Epithelial cell of proximal tubule (primary cell): ENCODE data around the gene C15orf39. TPM values are rescaled to one million over a fixed set of nuclear protein-coding genes. Genes with fewer than 3 reads are reported as not detected.
"Not testable (repeated sequence)": the region's sequence is repeated elsewhere in the genome, so short reads cannot be mapped to it uniquely, and the experiment has no call there.

ENCODE experiments used
- DNase-seq: peaks from one replicate; pipeline ENCODE4 v3.0.0-alpha.2; 2011; ENCODE audit warnings: low read depth
- H3K4me3 ChIP-seq: 2 replicates; pipeline ENCODE4 v1.5.1; 2011; ENCODE audit warnings: low read depth, mild to moderate bottlenecking, low read length
- total RNA-seq: library from RNA; depleted of rRNA; stranded (reverse); fragments of >200 nt; gene quantifications from 2 replicates; pipeline ENCODE4 v1.2.3, GENCODE V29; 2015
- TF ChIP-seq, protein P1 (sequence below): conservative IDR thresholded peaks from 2 replicates; pipeline ENCODE4 v1.5.1; 2012; ENCODE audit warnings: low read depth, mild to moderate bottlenecking, low read length

C15orf39 gene
- total RNA-seq, 1 donor from 2014 or later, result 9.6 TPM

DNA sequence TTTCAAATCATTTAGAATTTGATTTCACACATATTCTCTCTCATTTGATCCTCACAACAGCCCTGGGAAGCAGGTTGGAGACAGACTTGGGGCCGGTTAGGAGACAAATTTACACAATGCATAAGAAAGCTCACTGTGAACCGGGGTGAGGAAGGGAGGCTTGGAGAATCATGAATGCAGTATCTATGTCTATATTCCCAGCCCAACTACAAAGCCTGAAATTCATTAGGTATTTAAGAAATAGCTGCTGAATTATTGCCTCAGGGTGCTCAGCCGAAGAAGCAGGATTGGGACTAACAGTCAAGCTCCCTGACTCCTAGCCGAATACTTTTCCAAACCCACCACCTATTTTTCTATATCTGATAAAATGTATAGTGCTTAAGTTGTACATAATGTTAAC is 48.0 kb downstream of the C15orf39 start:
- DNase-seq, result no peak
- TF ChIP-seq, protein P1, sequence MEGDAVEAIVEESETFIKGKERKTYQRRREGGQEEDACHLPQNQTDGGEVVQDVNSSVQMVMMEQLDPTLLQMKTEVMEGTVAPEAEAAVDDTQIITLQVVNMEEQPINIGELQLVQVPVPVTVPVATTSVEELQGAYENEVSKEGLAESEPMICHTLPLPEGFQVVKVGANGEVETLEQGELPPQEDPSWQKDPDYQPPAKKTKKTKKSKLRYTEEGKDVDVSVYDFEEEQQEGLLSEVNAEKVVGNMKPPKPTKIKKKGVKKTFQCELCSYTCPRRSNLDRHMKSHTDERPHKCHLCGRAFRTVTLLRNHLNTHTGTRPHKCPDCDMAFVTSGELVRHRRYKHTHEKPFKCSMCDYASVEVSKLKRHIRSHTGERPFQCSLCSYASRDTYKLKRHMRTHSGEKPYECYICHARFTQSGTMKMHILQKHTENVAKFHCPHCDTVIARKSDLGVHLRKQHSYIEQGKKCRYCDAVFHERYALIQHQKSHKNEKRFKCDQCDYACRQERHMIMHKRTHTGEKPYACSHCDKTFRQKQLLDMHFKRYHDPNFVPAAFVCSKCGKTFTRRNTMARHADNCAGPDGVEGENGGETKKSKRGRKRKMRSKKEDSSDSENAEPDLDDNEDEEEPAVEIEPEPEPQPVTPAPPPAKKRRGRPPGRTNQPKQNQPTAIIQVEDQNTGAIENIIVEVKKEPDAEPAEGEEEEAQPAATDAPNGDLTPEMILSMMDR, result no peak
- no peak overlapping the region for H3K4me3 ChIP-seq

DNA sequence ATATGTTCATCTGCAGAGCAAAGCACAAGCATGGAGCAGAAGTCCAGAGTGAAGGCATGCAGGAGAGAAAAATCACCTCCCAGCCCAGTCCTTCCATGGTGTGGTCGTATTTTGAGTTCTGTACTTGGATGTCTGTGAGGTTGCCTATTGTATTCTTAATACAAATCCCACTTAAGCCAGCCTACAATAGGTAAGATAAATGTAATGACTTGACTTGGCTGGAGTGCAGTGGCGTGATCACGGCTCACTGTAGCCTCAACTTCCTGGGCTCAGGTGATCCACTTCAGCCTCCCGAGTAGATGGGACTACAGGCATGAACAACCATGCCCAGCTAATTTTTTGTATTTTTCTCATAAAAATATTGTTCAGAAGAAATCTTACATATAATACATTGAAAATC is 49.7 kb downstream of the C15orf39 start:
- not testable (repeated sequence) for DNase-seq, H3K4me3 ChIP-seq

DNA sequence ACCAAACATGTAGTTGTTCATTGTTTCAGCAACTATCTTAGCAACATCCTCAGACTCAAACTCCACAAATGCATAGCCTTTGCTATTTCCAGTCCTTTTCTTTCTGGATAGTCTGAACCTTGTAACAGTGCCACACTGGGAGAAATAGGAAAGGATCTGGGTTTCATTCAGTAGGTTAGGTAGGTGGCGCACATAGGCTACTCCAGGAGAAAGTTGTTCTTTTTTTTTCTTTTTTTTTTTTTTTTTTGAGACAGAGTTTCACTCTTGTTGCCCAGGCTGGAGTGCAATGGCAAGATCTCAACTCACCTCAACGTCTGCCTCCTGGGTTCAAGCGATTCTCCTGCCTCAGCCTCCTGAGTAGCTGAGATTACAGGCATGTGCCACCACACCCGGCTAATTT is 50.6 kb downstream of the C15orf39 start:
- TF ChIP-seq, protein P1, result peak; percentile 30
- H3K4me3 ChIP-seq, DNase-seq: not testable (repeated sequence)

DNA sequence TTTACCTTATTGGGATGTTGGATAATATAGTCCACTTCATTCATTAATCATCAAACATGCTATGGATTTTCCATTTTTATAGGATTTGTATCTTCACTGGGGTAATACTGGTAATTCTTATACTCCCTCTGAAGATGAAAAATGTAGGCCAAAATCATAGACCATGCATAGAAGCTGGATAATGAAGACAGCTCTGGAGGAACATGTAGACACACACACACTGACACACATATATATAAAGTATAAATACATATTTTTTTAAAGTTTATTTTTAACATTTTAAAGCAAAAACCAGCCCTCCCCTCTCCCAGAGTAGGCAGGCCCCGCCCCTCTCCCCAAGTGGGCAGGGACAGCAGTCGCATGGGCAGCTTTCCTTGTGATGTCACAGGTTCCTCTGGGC is 56.4 kb downstream of the C15orf39 start, which contains the start of gene GOLGA6C:
GOLGA6C (plus strand) TSS at position 301 of the 400 bp plus-strand sequence. CDS start 265 bp downstream, outside the sequence.
- not testable (repeated sequence) for H3K4me3 ChIP-seq, DNase-seq

DNA sequence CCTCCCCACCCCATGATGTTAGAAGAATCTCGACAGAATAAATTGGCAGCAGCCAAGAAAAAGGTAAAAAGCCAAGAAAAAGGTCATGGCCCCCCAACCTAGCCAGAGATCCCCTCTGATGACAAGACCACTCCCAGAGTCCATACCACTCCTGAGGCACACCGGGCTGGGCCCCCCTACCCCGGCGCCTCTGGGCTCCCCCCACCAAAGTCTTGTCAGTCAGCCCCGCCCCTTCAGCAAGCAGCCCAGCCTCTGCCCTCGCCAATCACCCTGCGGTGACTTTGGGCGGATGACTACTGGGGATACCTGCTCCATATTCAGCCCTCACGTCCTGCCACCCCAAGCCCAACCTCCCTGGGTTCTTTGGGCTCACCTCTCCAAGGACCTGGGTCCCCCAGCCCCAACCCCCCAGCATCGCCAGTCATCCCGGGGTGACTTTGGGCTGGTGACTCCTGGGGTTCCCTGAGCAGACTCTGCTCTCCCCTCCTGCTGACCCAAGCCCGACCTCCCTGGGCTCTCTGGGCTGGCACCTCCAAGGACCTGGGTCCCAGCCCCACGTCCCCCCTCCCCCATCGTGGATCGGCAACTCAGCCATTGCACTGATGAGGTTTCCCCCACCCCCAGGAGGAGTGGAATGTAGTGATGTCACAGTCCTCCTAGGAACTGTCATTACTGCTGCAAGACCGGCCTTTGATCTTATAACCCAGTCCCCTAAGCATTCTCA is 57.1 kb downstream of the C15orf39 start:
- not testable (repeated sequence) for DNase-seq, H3K4me3 ChIP-seq

DNA sequence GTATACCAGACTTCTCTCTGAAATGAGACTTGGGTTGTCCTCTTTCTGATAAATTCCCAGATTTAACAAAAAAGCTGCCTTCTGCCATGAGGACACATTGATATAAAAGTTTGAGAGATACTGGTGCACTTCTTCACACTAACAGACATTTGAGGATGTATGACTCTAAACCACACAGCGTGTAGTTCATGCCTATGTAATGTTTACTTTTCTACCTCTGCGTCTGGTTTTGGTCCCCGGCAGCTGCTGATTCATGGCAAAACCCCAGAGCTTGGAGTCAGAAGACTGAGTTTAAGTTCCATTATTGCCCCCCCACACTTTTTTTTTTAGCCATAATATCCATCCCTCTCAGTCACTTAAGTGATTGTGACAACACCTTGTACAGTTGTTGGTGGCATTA is 58.2 kb downstream of the C15orf39 start:
- H3K4me3 ChIP-seq, DNase-seq: not testable (repeated sequence)

Other genes starting within 250 kb of the C15orf39 start
- 6.1 and 9.0 TPM in 2 replicates for gene RPP25, start 245.1 kb upstream of the C15orf39 start, total RNA-seq
- 4.7 and 19.5 TPM in 2 replicates for gene SCAMP5, start 206.3 kb upstream of the C15orf39 start, total RNA-seq
- 26.1 and 39.7 TPM in 2 replicates for gene PPCDC, start 178.3 kb upstream of the C15orf39 start, total RNA-seq
- gene GOLGA6C, start 56.5 kb downstream of the C15orf39 start, total RNA-seq, result not detected in 2 replicates
- not detected in 2 replicates for gene GOLGA6D, start 81.0 kb downstream of the C15orf39 start, total RNA-seq
- gene COMMD4, start 134.2 kb downstream of the C15orf39 start, total RNA-seq, result 147 and 236 TPM in 2 replicates
- gene NEIL1, start 145.2 kb downstream of the C15orf39 start, total RNA-seq, result 5.5 and 7.6 TPM in 2 replicates
- 47.5 and 104 TPM in 2 replicates for gene MAN2C1, start 166.7 kb downstream of the C15orf39 start, total RNA-seq
- 26.2 and 33.4 TPM in 2 replicates for gene SIN3A, start 249.8 kb downstream of the C15orf39 start, total RNA-seq